Mesenchymal stem cell (in vitro differentiated cells and primary cell): ENCODE results near the gene CDADC1. TPM values are rescaled to one million over a fixed set of nuclear protein-coding genes. Genes with fewer than 3 reads are reported as not detected.

ENCODE experiments used
- DNase-seq: peaks from one replicate; pipeline ENCODE4 v3.0.0-alpha.2; 2013
- H2AFZ ChIP-seq: one replicate; pipeline ENCODE4 v1.6.1; 2013; ENCODE audit warnings: low read depth, mild to moderate bottlenecking, control low read depth, inconsistent platforms, low read length, moderate library complexity
- H2AK5ac ChIP-seq: 2 replicates; pipeline ENCODE4 v1.6.1; 2013; ENCODE audit warnings: low read length, moderate library complexity, mild to moderate bottlenecking, inconsistent platforms; ENCODE audit not compliant: severe bottlenecking
- H2BK120ac ChIP-seq: one replicate; pipeline ENCODE4 v1.6.1; 2013; ENCODE audit warnings: low read depth, mild to moderate bottlenecking, inconsistent platforms, low read length, moderate library complexity
- H2BK12ac ChIP-seq, 2 experiments: one replicate each; pipeline ENCODE4 v1.6.1; 2013; ENCODE audit warnings: inconsistent platforms in 2 of 2, low read length in 2 of 2, mild to moderate bottlenecking in 2 of 2, moderate library complexity in 2 of 2, control low read depth in 1 of 2
- H2BK15ac ChIP-seq: one replicate; pipeline ENCODE4 v1.6.1; 2013; ENCODE audit warnings: mild to moderate bottlenecking, low read depth, inconsistent platforms; ENCODE audit not compliant: poor library complexity, severe bottlenecking
- H2BK5ac ChIP-seq: 2 replicates; pipeline ENCODE4 v1.6.1; 2013; ENCODE audit warnings: low read depth, mild to moderate bottlenecking, low read length, control low read depth, inconsistent platforms; ENCODE audit not compliant: poor library complexity, severe bottlenecking
- H3K14ac ChIP-seq, 2 experiments: one replicate each; pipeline ENCODE4 v1.6.1; 2013; ENCODE audit warnings: inconsistent platforms in 2 of 2, low read length in 2 of 2, control low read depth in 1 of 2, mild to moderate bottlenecking in 1 of 2, moderate library complexity in 1 of 2
- H3K18ac ChIP-seq, 2 experiments: one replicate each; pipeline ENCODE4 v1.6.1; 2013; ENCODE audit warnings: inconsistent platforms in 2 of 2, low read length in 2 of 2, control low read depth in 1 of 2, low read depth in 1 of 2, mild to moderate bottlenecking in 1 of 2
- H3K23ac ChIP-seq, 2 experiments: one replicate each; pipeline ENCODE4 v1.6.1; 2013; ENCODE audit warnings: inconsistent platforms in 2 of 2, low read length in 2 of 2, mild to moderate bottlenecking in 2 of 2, moderate library complexity in 2 of 2, control low read depth in 1 of 2
- H3K27ac ChIP-seq: 2 replicates; pipeline ENCODE4 v1.5.1; 2013; ENCODE audit warnings: mild to moderate bottlenecking, moderate library complexity, low read length, control low read depth, inconsistent platforms; ENCODE audit not compliant: poor library complexity, severe bottlenecking
- H3K27me3 ChIP-seq, 2 experiments: 2 replicates each; pipeline versions ENCODE4 v1.6.1 to v1.7.0; 2013; ENCODE audit warnings: low read length in 2 of 2, mild to moderate bottlenecking in 2 of 2, moderate library complexity in 2 of 2, control low read depth in 1 of 2, inconsistent platforms in 1 of 2; ENCODE audit not compliant: control insufficient read depth in 1 of 2, insufficient read depth in 1 of 2
- H3K36me3 ChIP-seq, 2 experiments: 2 replicates each; pipeline versions ENCODE4 v1.6.1 to v1.7.0; 2013; ENCODE audit warnings: low read length in 2 of 2, control low read depth in 1 of 2, inconsistent platforms in 1 of 2, low read depth in 1 of 2, mild to moderate bottlenecking in 1 of 2; ENCODE audit not compliant: insufficient read depth in 2 of 2, control insufficient read depth in 1 of 2
- H3K4ac ChIP-seq, 2 experiments: one replicate each; pipeline ENCODE4 v1.6.1; 2013; ENCODE audit warnings: inconsistent platforms in 2 of 2, low read length in 2 of 2, mild to moderate bottlenecking in 2 of 2, moderate library complexity in 2 of 2, control low read depth in 1 of 2, low read depth in 1 of 2
- H3K4me1 ChIP-seq: 2 replicates; pipeline ENCODE4 v1.6.1; 2013; ENCODE audit warnings: low read depth, low read length, control low read depth; ENCODE audit not compliant: control insufficient read depth, insufficient read depth
- H3K4me2 ChIP-seq: 2 replicates; pipeline ENCODE4 v1.6.1; 2013; ENCODE audit warnings: low read length, mild to moderate bottlenecking, inconsistent platforms; ENCODE audit not compliant: poor library complexity, severe bottlenecking
- H3K4me3 ChIP-seq, 2 experiments: 2 replicates each; pipeline versions ENCODE4 v1.5.1 to v1.7.0; 2013; ENCODE audit warnings: low read length in 2 of 2, mild to moderate bottlenecking in 2 of 2, control low read depth in 1 of 2, low read depth in 1 of 2; ENCODE audit not compliant: insufficient read depth in 1 of 2
- H3K79me1 ChIP-seq: replicated peaks from 2 replicates; pipeline ENCODE4 v1.6.1; 2013; ENCODE audit warnings: mild to moderate bottlenecking, control low read depth, low read length, inconsistent platforms; ENCODE audit not compliant: poor library complexity, severe bottlenecking
- H3K9ac ChIP-seq: 2 replicates; pipeline ENCODE4 v1.7.0; 2013; ENCODE audit warnings: mild to moderate bottlenecking, low read length, moderate library complexity
- H3K9me3 ChIP-seq: 2 replicates; pipeline ENCODE4 v1.7.0; 2013; ENCODE audit warnings: mild to moderate bottlenecking, low read length; ENCODE audit not compliant: control insufficient read depth
- H4K8ac ChIP-seq: one replicate; pipeline ENCODE4 v1.6.1; 2013; ENCODE audit warnings: inconsistent platforms, mild to moderate bottlenecking, low read length, moderate library complexity
- H4K91ac ChIP-seq: one replicate; pipeline ENCODE4 v1.6.1; 2013; ENCODE audit warnings: mild to moderate bottlenecking, low read length, inconsistent platforms
- WGBS: methylation state at CpG from one replicate; pipeline ENCODE4 v1.1.7; 2013; ENCODE audit warnings: mixed read lengths; 5-methylcytosine and 5-hydroxymethylcytosine counted together
- polyA plus RNA-seq, 2 experiments: library from polyadenylated mRNA; stranded (reverse); fragments of 200-250 nt; gene quantifications; one replicate each; pipeline ENCODE4 v1.2.3, GENCODE V29; 2013

The CDADC1 gene
- 10.1 TPM for polyA plus RNA-seq (2013, experiment 1 of 2)
- 10.0 TPM for polyA plus RNA-seq (2013, experiment 2 of 2)

GRCh38 chr13:49247643-49248621 is at the start of gene CDADC1:
Gene CDADC1 (plus strand): TSS chr13:49247925. CDS start chr13:49248038, 113 bp downstream.
- Histone ChIP-seq H3K36me3 (peaks cover 0 to 16% of the 10 kb centered on the region in 2 experiments), H2BK15ac (no peak within 1 kb of the TSS), H2AFZ (peak within 1 kb of the TSS; percentile 95), H3K9ac (peak within 1 kb of the TSS; percentile 98), H2AK5ac (no peak within 1 kb of the TSS), H3K4ac (peak within 1 kb of the TSS in 1 of 2 experiments; percentile 37), H3K4me2 (peak within 1 kb of the TSS; percentile 82), H3K79me1 (peaks cover 12% of the 10 kb centered on the region), H2BK120ac (no peak within 1 kb of the TSS), H4K8ac (peak within 1 kb of the TSS; percentile 50), H3K4me3 (peak within 1 kb of the TSS; percentile 81 to 99), H3K9me3 (no peaks in the 10 kb centered on the region), H3K18ac (peak within 1 kb of the TSS in 1 of 2 experiments; percentile 89), H3K27ac (peak within 1 kb of the TSS; percentile 43), H3K27me3 (peaks cover 3 to 13% of the 10 kb centered on the region in 2 experiments), H3K14ac (peak within 1 kb of the TSS in 1 of 2 experiments; percentile 69), H3K23ac (peak within 1 kb of the TSS in 1 of 2 experiments; percentile 34), H3K4me1 (no peaks in the 10 kb centered on the region), H2BK5ac (no peak within 1 kb of the TSS), H4K91ac (peak within 1 kb of the TSS; percentile 6), H2BK12ac (peak within 1 kb of the TSS in 1 of 2 experiments; percentile 6)
- WGBS = under 1% methylated on average over 55 of the region's 56 CpGs
- peak; percentile 97 for DNase-seq

DNA sequence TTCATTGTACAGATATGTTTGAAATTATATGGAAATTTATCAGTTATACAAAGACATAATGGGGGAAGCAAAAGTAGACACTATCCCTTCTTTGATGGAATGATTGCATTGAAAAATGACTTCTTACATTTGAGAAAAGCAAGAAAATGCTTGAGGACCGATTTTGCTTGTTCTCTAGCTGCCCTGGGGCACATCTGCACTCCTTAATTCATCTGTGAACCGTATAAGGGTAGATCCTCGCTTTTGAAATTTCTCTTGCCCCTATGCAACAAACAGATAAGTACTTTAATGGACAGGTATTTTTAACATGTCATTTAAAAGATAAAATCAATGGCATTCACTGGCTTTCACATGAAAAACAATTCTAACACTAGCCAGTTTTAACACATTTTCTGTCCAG is 41.1 kb upstream of the CDADC1 start:
- no peak overlapping the region for H2AK5ac ChIP-seq
- H3K4me2 ChIP-seq = no peak overlapping the region
- no peak overlapping the region for H3K23ac ChIP-seq
- H3K4ac ChIP-seq = no peak overlapping the region
- no peak overlapping the region for H2BK12ac ChIP-seq
- H2BK5ac ChIP-seq = no peak overlapping the region
- H2BK120ac ChIP-seq = no peak overlapping the region
- no peak overlapping the region for H2AFZ ChIP-seq
- no peak overlapping the region for H3K4me3 ChIP-seq
- no peaks in the 10 kb centered on the region for H3K9me3 ChIP-seq
- H3K27me3 ChIP-seq = no peaks in the 10 kb centered on the region
- H3K36me3 ChIP-seq = peaks cover 13 to 96% of the 10 kb centered on the region in 2 experiments
- no peak overlapping the region for H3K14ac ChIP-seq
- WGBS = 100% methylated on average over 2 of the region's 3 CpGs
- peaks cover 4% of the 10 kb centered on the region for H3K79me1 ChIP-seq
- no peak overlapping the region for H3K18ac ChIP-seq
- no peak overlapping the region for H2BK15ac ChIP-seq
- H3K9ac ChIP-seq = no peak overlapping the region
- H3K27ac ChIP-seq = no peak overlapping the region
- H4K91ac ChIP-seq = no peak overlapping the region
- DNase-seq = no peak
- no peaks in the 10 kb centered on the region for H3K4me1 ChIP-seq
- H4K8ac ChIP-seq = no peak overlapping the region

DNA sequence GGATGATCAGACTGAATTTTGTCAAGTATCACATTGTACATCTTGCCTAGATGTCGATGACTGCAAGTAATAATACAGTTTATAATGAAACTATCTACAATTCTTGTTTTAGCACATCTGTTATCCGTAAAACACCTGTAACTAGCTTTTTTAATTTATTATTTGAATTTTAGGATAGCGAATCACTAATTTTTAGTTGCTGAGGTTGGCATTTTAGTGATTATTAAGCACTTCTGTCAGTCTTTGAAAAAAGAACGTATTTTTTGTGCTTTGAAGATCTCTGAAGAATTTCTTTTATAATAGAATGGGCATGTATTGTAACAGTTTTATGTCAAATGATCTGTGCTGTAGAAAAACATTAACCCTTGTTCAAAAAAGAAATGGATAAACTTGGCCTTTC is 39.1 kb upstream of the CDADC1 start:
- no peak overlapping the region for H2BK12ac ChIP-seq
- WGBS = 100% methylated on average over 2 of the region's 4 CpGs
- H3K18ac ChIP-seq = no peak overlapping the region
- H3K4ac ChIP-seq = no peak overlapping the region
- no peaks in the 10 kb centered on the region for H3K27me3 ChIP-seq
- no peak overlapping the region for H3K23ac ChIP-seq
- no peaks in the 10 kb centered on the region for H3K9me3 ChIP-seq
- H3K9ac ChIP-seq = no peak overlapping the region
- no peak for DNase-seq
- no peak overlapping the region for H3K27ac ChIP-seq
- H3K4me1 ChIP-seq = no peaks in the 10 kb centered on the region
- no peak overlapping the region for H2BK5ac ChIP-seq
- H2AK5ac ChIP-seq = no peak overlapping the region
- H2BK15ac ChIP-seq = no peak overlapping the region
- H3K79me1 ChIP-seq = peaks cover 4% of the 10 kb centered on the region
- H2AFZ ChIP-seq = no peak overlapping the region
- peaks cover 11 to 83% of the 10 kb centered on the region in 2 experiments for H3K36me3 ChIP-seq
- no peak overlapping the region for H4K91ac ChIP-seq
- H3K4me2 ChIP-seq = no peak overlapping the region
- no peak overlapping the region for H2BK120ac ChIP-seq
- no peak overlapping the region for H3K14ac ChIP-seq
- no peak overlapping the region for H4K8ac ChIP-seq
- no peak overlapping the region for H3K4me3 ChIP-seq

- Histone ChIP-seq H3K18ac (no peak overlapping the region), H4K91ac (no peak overlapping the region), H3K9me3 (no peaks in the 10 kb centered on the region), H3K9ac (no peak overlapping the region), H3K23ac (no peak overlapping the region), H3K79me1 (peaks cover 1% of the 10 kb centered on the region), H2BK120ac (no peak overlapping the region), H3K27ac (no peak overlapping the region), H3K14ac (no peak overlapping the region), H3K4me1 (no peaks in the 10 kb centered on the region), H3K36me3 (peaks cover 11 to 68% of the 10 kb centered on the region in 2 experiments), H3K4me3 (no peak overlapping the region), H2AK5ac (no peak overlapping the region), H2BK12ac (no peak overlapping the region), H2BK5ac (no peak overlapping the region), H3K4me2 (no peak overlapping the region), H2BK15ac (no peak overlapping the region), H4K8ac (no peak overlapping the region), H2AFZ (no peak overlapping the region), H3K27me3 (no peaks in the 10 kb centered on the region), H3K4ac (no peak overlapping the region)
- 100% methylated on average over 1 of the region's 1 CpG for WGBS
- DNase-seq = no peak
These were observed 37.6 kb upstream of the CDADC1 start for GRCh38 chr13:49210114-49210513.
